Middle frontal gyrus (tissue), 1 donor: ENCODE data around the gene TTC34.
"Not testable (repeated sequence)": the region's sequence is repeated elsewhere in the genome, so short reads cannot be mapped to it uniquely, and the experiment has no call there.

Experiments used
- DNase-seq: peaks from one replicate; pipeline ENCODE4 v3.0.0-alpha.2; 2015; ENCODE audit warnings: low spot score; ENCODE audit errors: extremely low spot score

TTC34 gene

GRCh38 chr1:2799811-2800663, 1.5 kb downstream of the TTC34 start:
- no peak for DNase-seq

GRCh38 chr1:2798958-2799357, 2.5 kb downstream of the TTC34 start:
- not testable (repeated sequence) for DNase-seq

- DNase-seq, result no peak
Observed at GRCh38 chr1:2797741-2798016, 3.8 kb downstream of the TTC34 start.

GRCh38 chr1:2796890-2797740, 4.4 kb downstream of the TTC34 start:
- DNase-seq, result no peak

GRCh38 chr1:2795926-2796325, 5.6 kb downstream of the TTC34 start:
- DNase-seq, result no peak

- DNase-seq, result no peak
Observed at GRCh38 chr1:2791027-2791760, 10.3 kb downstream of the TTC34 start.

GRCh38 chr1:2789986-2790581, 11.4 kb downstream of the TTC34 start:
- no peak for DNase-seq

GRCh38 chr1:2789164-2789985, 12.1 kb downstream of the TTC34 start:
- DNase-seq, result no peak

GRCh38 chr1:2788506-2789163, 12.9 kb downstream of the TTC34 start:
- no peak for DNase-seq

- DNase-seq, result no peak
Observed at GRCh38 chr1:2787163-2787911, 14.2 kb downstream of the TTC34 start.

GRCh38 chr1:2786329-2787162, 14.9 kb downstream of the TTC34 start:
- DNase-seq, result no peak

- no peak for DNase-seq
Observed at GRCh38 chr1:2785631-2786328, 15.7 kb downstream of the TTC34 start.

- no peak for DNase-seq
Observed at GRCh38 chr1:2784854-2785630, 16.5 kb downstream of the TTC34 start.

- DNase-seq, result no peak
Observed at GRCh38 chr1:2783435-2784397, 17.8 kb downstream of the TTC34 start.

GRCh38 chr1:2783069-2783434, 18.4 kb downstream of the TTC34 start:
- DNase-seq, result no peak

GRCh38 chr1:2781627-2782026, 19.9 kb downstream of the TTC34 start:
- DNase-seq, result no peak
